Smooth muscle cell of trachea (primary cell): ENCODE results near the gene PRELID1. TPM values are rescaled to one million over a fixed set of nuclear protein-coding genes. Genes with fewer than 3 reads are reported as not detected.

Experiments used
- total RNA-seq: library from RNA; depleted of rRNA; stranded (reverse); fragments of >200 nt; gene quantifications from 2 replicates; pipeline ENCODE4 v1.2.1, GENCODE V29; 2014

PRELID1 gene, protein sequence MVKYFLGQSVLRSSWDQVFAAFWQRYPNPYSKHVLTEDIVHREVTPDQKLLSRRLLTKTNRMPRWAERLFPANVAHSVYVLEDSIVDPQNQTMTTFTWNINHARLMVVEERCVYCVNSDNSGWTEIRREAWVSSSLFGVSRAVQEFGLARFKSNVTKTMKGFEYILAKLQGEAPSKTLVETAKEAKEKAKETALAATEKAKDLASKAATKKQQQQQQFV
- 72.8 and 136 TPM in 2 replicates for total RNA-seq

DNA sequence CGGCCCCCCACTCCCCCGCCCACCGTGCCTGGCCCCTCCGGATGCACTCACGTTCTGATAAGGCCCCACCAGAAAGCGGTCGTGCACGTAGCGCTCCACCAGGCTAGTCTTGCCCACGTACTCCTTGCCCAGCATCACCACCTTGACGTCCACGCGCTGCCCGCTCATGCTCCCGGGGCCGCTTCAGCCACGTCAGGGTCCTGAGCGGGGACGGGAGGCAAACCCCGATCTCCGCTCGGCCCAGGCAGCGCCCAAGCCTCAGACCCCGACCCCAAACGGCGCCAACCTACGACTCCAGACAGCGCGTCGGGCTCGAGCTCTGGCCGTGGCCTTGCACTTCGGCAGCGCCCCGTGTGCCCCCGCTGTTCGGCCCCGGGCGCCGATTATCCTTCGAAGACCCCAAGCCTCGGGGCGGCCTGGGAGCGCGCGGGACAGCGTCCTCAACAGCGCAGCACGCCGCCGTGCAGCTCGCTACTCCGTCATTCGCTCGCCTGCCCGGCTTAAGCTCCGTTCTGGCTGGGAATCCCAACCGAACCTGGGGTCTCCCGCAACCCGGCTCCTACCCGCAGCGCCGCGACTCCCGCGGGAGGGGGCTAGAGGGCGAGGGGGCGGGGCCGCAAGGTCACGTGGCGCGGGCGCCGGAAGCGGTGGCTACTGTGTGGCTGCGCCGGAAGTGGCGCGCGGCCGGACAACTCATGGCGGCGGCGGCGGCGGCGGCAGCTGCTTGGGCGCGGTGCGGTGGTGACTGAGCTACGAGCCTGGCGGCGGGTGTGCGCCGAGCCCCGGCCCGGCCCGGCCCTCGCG is at the start of gene PRELID1, which contains the start of gene RAB24:
TSS of gene PRELID1 (plus strand) at position 679 of the 804 bp plus-strand sequence. CDS start 187 bp downstream, outside the sequence.
TSS of gene RAB24 (minus strand) at position 599 of the 804 bp plus-strand sequence. CDS start at position 168, 431 bp downstream.

DNA sequence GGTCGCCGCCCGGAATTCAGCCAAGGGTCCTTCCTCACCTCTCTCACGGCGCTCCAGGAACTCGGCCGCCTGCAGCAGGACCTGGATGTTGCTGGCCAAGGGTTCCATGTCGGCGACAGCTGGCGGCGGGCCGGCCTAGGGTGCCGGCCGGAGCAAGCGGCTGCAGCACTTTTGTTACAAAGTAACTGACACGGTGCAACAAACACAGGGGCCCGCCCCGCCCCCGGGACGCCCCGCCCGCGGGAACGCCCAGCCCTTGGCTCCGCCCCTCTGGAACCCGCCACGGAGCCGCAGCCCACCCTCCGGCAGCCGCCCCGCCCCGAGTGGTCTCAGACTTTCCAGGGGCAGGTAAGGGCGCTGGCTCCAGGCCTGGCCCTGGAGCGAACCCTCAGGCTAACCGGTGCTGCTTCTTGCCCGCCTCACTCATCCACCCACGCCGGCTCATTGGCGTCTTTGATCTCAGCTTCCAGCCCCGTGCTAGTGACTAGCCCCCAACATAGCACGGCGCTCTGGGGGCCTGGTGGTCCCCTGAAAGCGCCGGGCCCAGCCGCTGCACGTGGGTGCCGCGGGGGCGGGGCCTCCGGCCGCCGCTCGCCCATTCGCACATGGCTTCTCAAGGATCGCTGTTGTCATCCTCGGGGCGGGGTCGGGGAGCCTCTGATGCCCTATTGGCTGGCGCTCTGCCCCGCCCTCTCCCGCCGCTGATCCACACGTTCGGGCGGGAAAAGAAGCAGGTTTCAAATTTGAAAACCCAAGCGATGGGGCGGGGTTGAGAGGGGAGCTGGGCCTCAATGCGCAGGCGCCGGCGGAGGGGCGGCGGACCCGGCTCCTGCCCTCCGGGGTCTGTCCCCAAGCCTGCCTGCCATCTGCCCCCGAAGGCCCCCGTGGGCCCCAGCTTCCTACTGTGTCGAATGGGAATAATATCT is 8.4 kb downstream of the PRELID1 start, which contains the start of gene MXD3:
TSS of gene MXD3 (minus strand) at position 176 of the 926 bp plus-strand sequence. CDS start at position 108, 68 bp downstream.

DNA sequence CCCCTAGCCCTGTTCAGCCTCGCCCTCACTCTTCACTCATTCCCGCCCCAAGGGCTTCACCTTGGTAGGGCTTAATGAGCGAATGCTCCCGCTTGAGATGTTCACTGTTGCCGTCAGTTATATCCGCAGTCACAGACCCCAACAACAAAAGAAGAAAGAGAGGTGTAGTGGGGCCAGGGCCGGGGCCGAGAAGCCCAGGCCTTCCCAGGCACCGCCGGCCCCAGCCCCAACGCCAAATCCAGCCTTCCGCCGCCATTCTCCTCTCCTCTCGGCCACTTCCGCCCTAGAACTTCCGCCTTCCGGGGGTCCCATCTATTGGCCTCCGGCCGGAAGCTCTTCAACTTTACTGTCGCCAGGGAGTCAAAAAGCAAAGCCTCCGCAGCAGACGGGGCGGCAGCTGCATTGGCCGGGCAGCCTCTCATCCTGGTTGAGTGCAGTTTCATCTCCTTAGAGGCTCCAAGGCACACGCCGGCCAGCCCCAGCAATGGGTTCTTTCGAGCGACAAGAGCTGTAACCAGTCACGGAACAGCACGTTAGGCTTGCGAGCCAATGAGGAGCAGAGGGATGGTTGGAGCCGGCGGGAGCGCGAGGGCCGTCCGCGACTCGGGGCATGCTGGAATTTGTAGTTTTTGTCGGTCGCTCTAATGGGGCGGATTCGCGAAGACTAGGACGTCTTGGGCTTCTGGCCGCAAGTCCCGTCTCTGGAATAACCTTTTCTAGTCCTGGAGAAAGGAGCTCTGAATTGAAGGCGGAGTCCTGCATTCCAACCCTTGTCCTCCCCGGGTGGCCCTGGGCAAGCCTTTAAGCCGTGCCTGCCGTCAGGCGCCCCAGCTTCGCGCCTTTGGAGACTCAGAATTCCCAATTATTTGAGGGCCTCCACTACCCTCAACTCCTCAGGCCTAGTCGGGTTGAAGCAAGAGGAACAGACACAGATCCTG is 48.1 kb downstream of the PRELID1 start, which contains the start of gene LMAN2:
TSS of gene LMAN2 (minus strand) at position 277 of the 938 bp plus-strand sequence. CDS start at position 256, 21 bp downstream.

Other genes starting within 250 kb of the PRELID1 start
- 20.1 and 36.7 TPM in 2 replicates for gene FGFR4, start 216.9 kb upstream of the PRELID1 start, total RNA-seq
- 48.1 and 48.7 TPM in 2 replicates for gene NSD1, start 170.0 kb upstream of the PRELID1 start, total RNA-seq
- gene RAB24, start 80 bp upstream of the PRELID1 start, total RNA-seq = 15.4 and 33.4 TPM in 2 replicates
- gene MXD3, start 8.1 kb downstream of the PRELID1 start, total RNA-seq = 3.0 and 30.5 TPM in 2 replicates
- gene LMAN2, start 47.9 kb downstream of the PRELID1 start, total RNA-seq = 418 and 537 TPM in 2 replicates
- 5.6 and 8.3 TPM in 2 replicates for gene RGS14, start 54.1 kb downstream of the PRELID1 start, total RNA-seq
- not detected in 2 replicates for gene SLC34A1, start 80.6 kb downstream of the PRELID1 start, total RNA-seq
- not detected in 2 replicates for gene PFN3, start 96.9 kb downstream of the PRELID1 start, total RNA-seq
- 0.17 TPM in 1 of 2 replicates, not detected in the other for gene F12, start 105.8 kb downstream of the PRELID1 start, total RNA-seq
- 13.7 and 17.3 TPM in 2 replicates for gene GRK6, start 122.9 kb downstream of the PRELID1 start, total RNA-seq
- gene PRR7, start 143.0 kb downstream of the PRELID1 start, total RNA-seq = 2.9 and 12.4 TPM in 2 replicates
- 125 and 183 TPM in 2 replicates for gene DBN1, start 169.8 kb downstream of the PRELID1 start, total RNA-seq
- 79.7 and 108 TPM in 2 replicates for gene PDLIM7, start 193.8 kb downstream of the PRELID1 start, total RNA-seq
- gene DOK3, start 206.0 kb downstream of the PRELID1 start, total RNA-seq = 1.8 and 2.0 TPM in 2 replicates
- gene DDX41, start 213.2 kb downstream of the PRELID1 start, total RNA-seq = 86.8 and 98.9 TPM in 2 replicates